Mucosa of rectum (tissue), 2 donors: ENCODE data around the gene SLC35C1.

Experiments used
- H3K27ac ChIP-seq, 2 donors: one replicate each; pipeline ENCODE4 v1.7.0; 2013; ENCODE audit warnings: inconsistent platforms in 2 of 2, low read depth in 2 of 2, low read length in 2 of 2
- H3K27me3 ChIP-seq, 2 donors: one replicate each; pipeline ENCODE4 v1.7.0; 2013; ENCODE audit warnings: low read length in 2 of 2; ENCODE audit not compliant: control insufficient read depth in 2 of 2, insufficient read depth in 2 of 2
- H3K36me3 ChIP-seq, 2 donors: one replicate each; pipeline ENCODE4 v1.7.0; 2013; ENCODE audit warnings: low read length in 2 of 2; ENCODE audit not compliant: control insufficient read depth in 2 of 2, insufficient read depth in 2 of 2
- H3K4me1 ChIP-seq, 2 donors: one replicate each; pipeline ENCODE4 v1.7.0; 2013; ENCODE audit warnings: low read length in 2 of 2, mild to moderate bottlenecking in 1 of 2; ENCODE audit not compliant: control insufficient read depth in 2 of 2, insufficient read depth in 2 of 2
- H3K4me3 ChIP-seq, 2 donors: one replicate each; pipeline ENCODE4 v1.7.0; 2013; ENCODE audit warnings: low read length in 2 of 2
- H3K9ac ChIP-seq, 2 donors: one replicate each; pipeline ENCODE4 v1.7.0; 2013; ENCODE audit warnings: low read length in 2 of 2, low read depth in 1 of 2, mild to moderate bottlenecking in 1 of 2
- H3K9me3 ChIP-seq, 2 donors: one replicate each; pipeline ENCODE4 v1.7.0; 2013; ENCODE audit warnings: low read length in 2 of 2; ENCODE audit not compliant: control insufficient read depth in 2 of 2
- donor health status: healthy.
- donor health status: Normal muscosa, but diverticular disease.

The SLC35C1 gene

DNA sequence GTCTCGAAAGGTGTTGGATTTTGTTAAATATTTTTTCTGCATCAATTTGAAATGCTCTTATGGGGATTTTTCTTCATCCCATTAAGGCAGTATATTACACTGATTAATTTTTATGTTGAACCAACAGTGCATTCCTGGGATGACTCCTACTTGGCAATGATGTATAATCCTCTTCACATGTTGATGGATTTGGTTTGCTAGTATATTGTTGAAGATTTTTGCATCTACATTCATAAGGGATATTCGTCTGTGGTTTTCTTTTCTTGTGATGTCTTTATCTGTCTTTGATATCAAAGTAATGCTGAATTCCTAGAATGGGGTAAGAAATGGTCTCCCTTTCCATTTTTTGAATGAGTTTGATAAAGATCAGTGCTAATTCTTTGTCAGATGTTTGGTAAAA, 18.7 kb upstream of the SLC35C1 start:
- no peak overlapping the region for H3K9ac ChIP-seq
- H3K9me3 ChIP-seq = no peaks in the 10 kb centered on the region
- no peaks in the 10 kb centered on the region for H3K4me1 ChIP-seq
- H3K27me3 ChIP-seq = no peaks in the 10 kb centered on the region
- no peak overlapping the region for H3K4me3 ChIP-seq
- no peak overlapping the region for H3K27ac ChIP-seq
- no peaks in the 10 kb centered on the region for H3K36me3 ChIP-seq

DNA sequence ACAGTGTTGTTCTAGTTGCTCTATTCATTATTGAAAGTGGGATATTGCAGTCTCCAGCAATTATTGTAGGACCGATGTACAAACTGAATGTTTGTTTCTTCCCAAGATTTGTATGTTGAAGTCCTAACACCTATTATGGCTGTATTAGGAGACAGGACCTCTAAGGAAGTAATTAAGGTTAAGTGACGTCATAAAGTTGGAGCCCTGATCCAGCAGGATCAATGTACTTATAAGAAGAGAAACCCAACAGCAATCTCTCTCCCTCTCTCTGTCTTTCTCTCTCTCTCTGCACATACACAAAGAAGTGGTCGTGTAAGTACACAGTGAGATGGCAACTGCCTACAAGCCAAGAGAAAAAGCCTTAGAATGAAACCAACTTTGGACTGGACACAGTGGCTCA, 16.1 kb upstream of the SLC35C1 start:
- Histone ChIP-seq H3K9me3 (no peaks in the 10 kb centered on the region), H3K27ac (no peak overlapping the region), H3K9ac (no peak overlapping the region), H3K36me3 (no peaks in the 10 kb centered on the region), H3K4me1 (peaks cover 0 to under 1% of the 10 kb centered on the region in 2 donors), H3K27me3 (no peaks in the 10 kb centered on the region), H3K4me3 (no peak overlapping the region)

DNA sequence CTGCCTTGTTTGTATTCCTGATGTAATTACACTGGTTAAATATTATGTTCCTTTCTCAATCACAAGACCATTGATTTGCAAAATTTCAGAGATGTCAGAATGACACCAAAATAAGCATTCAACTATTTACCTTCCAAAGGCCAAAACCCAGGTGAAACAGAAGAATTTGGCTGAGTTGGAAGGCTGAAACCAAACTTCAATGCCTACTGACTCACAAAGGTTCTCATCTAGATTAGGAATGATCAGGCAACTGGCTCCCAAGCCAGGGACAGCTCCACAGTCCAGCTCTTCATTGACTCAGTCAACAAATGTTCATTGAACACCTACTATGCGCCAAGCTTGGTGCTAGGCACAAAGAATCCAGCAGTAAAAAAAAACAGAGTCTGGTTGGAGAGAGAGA, 13.4 kb upstream of the SLC35C1 start:
- H3K27me3 ChIP-seq = no peaks in the 10 kb centered on the region
- no peaks in the 10 kb centered on the region for H3K36me3 ChIP-seq
- H3K4me1 ChIP-seq = peaks cover 0 to 5% of the 10 kb centered on the region in 2 donors
- no peaks in the 10 kb centered on the region for H3K9me3 ChIP-seq
- no peak overlapping the region for H3K4me3 ChIP-seq
- no peak overlapping the region for H3K9ac ChIP-seq
- H3K27ac ChIP-seq = no peak overlapping the region

DNA sequence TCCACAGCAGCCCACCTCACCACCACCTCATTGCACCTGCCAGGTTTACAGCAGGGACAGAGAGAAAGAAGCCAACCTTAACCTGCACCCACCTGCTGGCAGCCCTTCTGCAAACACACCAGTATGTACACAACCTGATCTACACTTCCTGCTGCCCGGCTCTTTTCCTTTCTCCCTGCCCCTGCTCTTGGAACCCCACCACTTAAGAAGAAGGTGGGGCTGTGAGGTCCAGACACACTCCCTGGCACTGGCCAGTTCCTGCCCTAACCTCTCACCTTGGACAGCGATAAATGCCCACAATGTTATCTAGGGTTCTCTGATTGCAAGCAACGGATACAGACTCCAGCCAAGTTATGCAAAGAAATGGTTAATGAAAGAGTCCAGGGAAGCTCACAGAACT, 10.8 kb upstream of the SLC35C1 start:
- Histone ChIP-seq H3K4me3 (no peak overlapping the region), H3K27ac (no peak overlapping the region), H3K9me3 (no peaks in the 10 kb centered on the region)

DNA sequence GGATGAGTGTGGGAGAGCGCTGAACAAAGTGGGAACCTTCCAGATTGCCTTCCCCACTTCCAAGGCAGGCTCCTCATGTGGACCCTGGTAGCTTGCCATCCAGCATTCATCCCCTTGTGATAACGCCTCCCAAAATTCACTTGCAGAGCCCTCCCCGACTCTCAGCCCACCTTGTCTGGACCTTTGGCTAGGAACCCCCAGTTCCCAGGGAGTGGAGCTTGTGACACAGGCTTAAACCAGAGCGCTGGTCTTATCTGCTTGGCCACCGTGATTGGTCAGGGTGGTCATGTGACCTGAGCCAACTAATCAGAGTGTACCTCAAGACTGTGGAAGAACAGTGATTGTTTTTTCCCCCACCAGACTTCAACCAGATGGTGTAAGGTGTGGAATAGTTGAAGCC, 9.6 kb upstream of the SLC35C1 start:
- H3K9me3 ChIP-seq = no peaks in the 10 kb centered on the region
- H3K36me3 ChIP-seq = no peaks in the 10 kb centered on the region
- no peak overlapping the region for H3K27ac ChIP-seq
- H3K4me3 ChIP-seq = no peak overlapping the region
- H3K27me3 ChIP-seq = no peaks in the 10 kb centered on the region
- no peak overlapping the region for H3K9ac ChIP-seq
- H3K4me1 ChIP-seq = peaks cover 0 to 5% of the 10 kb centered on the region in 2 donors

More for the DNA sequence above, 10.8 kb upstream of the SLC35C1 start:
- H3K27me3 ChIP-seq = no peaks in the 10 kb centered on the region
- H3K4me1 ChIP-seq = peaks cover 0 to 5% of the 10 kb centered on the region in 2 donors
- no peaks in the 10 kb centered on the region for H3K36me3 ChIP-seq
- no peak overlapping the region for H3K9ac ChIP-seq

DNA sequence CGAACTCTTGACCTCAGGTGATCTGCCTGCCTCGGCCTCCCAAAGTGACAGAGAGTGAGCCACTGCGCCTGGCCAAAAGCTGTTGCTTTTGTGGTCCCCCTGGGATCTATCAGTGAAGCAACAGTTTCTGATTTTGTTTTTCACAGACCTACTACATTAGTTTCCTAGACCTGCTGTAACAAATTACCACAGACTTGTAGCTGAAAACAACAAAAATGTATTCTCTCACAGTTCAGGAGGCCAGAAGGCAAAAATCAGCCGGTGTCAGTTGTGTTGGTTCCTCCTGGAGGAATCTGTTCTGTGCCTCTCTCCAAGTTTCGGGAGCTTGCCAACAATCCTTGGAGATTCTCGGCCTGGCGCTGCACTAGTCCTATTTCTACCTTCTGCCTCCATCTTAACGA, 8.5 kb upstream of the SLC35C1 start:
- Histone ChIP-seq H3K36me3 (no peaks in the 10 kb centered on the region), H3K27me3 (no peaks in the 10 kb centered on the region), H3K4me3 (no peak overlapping the region), H3K27ac (no peak overlapping the region), H3K4me1 (peaks cover under 1 to 8% of the 10 kb centered on the region in 2 donors), H3K9ac (no peak overlapping the region), H3K9me3 (no peaks in the 10 kb centered on the region)

DNA sequence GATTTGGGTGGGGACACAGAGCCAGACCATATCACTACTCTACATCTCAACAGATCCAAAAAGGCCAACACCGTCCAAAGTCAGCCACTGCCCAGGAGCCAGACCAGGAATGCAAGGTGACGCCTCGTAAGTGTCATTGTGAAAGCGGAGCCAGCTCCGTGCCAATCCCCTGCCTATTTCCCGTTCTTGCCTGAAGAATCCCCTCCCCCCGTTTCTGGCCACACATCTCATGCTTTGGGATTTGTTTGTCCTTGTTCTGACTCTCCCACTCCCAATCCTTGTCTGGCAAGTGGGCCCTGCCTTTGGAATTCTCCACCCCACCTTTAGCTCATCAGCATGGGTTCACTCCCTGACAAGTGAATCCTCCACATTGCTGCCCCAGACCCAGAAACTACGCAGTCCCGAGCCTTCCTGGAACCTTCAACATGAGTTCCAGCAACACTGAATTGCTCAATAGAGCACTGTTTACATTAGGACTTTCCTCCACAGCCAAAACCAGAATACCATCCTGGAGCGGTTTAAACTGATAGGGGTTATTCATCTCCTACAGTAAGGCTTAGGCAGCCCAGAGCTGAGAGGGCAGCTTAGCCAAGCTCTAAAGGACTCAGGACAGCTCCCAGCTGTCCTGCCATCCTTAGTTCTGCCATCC, 6.0 kb upstream of the SLC35C1 start:
- Histone ChIP-seq H3K27ac (no peak overlapping the region), H3K36me3 (no peaks in the 10 kb centered on the region), H3K4me1 (peaks cover 18 to 27% of the 10 kb centered on the region in 2 donors), H3K9ac (no peak overlapping the region), H3K9me3 (no peaks in the 10 kb centered on the region), H3K27me3 (no peaks in the 10 kb centered on the region), H3K4me3 (no peak overlapping the region)

DNA sequence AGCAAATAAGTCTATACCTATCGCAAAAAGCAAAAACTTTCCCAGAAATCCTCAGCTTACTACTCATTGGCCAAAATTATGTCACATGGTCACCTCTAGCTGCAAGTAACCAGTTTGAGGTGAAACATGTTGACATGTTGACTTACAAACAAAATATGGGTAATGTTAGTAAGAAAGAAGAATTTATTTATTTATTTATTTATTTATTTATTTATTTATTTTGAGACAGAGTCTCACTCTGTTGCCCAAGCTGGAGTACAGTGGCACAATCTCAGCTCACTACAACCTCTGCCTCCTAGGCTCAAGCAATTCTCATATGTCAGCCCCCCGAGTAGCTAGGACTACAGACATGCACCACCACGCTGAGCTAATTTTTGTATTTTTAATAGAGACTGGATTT, 5.4 kb upstream of the SLC35C1 start:
- Histone ChIP-seq H3K4me3 (no peak overlapping the region), H3K4me1 (peaks cover 18 to 23% of the 10 kb centered on the region in 2 donors), H3K9me3 (no peaks in the 10 kb centered on the region), H3K36me3 (no peaks in the 10 kb centered on the region), H3K9ac (no peak overlapping the region), H3K27ac (no peak overlapping the region), H3K27me3 (no peaks in the 10 kb centered on the region)

DNA sequence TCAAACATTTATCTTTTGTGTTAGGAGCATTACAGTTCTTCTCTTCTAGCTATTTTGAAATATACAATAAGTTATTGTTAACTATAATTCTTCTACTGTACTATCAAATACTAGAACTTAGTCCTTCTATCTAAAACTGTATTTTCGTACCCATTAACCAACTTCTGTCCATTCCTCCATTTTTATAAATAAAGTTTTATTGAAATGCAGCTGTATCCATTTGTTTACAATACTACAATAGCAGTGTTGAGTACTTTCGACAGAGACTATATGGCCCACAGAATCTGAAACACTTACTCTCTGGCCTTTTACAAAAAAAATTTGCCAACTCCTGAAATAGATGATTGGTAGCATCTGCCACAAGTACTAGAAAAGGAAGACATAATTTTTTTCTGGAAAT, 4.7 kb upstream of the SLC35C1 start:
- peaks cover 18 to 23% of the 10 kb centered on the region in 2 donors for H3K4me1 ChIP-seq
- H3K27ac ChIP-seq = no peak overlapping the region
- no peaks in the 10 kb centered on the region for H3K36me3 ChIP-seq
- no peaks in the 10 kb centered on the region for H3K9me3 ChIP-seq
- no peak overlapping the region for H3K4me3 ChIP-seq
- no peaks in the 10 kb centered on the region for H3K27me3 ChIP-seq
- no peak overlapping the region for H3K9ac ChIP-seq

DNA sequence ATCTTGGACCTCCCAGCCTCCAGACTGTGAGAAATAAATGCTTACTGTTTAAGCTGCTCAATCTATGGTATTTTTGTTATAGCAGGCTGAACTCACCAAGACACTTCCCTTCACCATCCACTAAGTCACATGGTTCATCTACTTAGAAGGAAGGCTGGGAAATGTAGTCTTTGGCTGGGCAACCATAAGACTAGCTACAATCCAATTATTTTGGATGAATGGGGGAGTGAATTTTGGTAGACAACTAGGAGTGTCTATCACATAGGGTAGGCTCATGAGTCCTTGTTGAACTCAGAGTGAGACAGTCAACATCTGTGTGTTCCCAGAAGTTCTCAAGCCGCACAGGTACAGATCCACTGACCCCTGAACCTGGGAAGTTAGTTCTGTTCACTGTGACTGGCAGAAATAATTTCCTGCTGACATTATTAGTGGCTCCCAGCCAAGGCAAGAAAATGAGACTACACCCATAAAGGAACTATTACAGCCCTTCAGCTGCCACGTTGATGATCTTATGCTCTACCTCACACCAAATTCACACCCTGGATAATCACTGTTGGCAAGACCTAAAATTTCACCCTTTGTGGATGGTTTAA, 3.1 kb upstream of the SLC35C1 start:
- Histone ChIP-seq H3K4me3 (no peak overlapping the region), H3K9ac (peak overlapping the region in 1 of 2 donors; percentile 62), H3K4me1 (peaks cover 32 to 38% of the 10 kb centered on the region in 2 donors), H3K27ac (peak overlapping the region; percentile 85 to 88), H3K36me3 (peaks cover 0 to 8% of the 10 kb centered on the region in 2 donors), H3K9me3 (no peaks in the 10 kb centered on the region), H3K27me3 (no peaks in the 10 kb centered on the region)
